Upper lobe of right lung (tissue), 1 donor: Measurements from ENCODE around the gene GABRG3. TPM values are rescaled to one million over a fixed set of nuclear protein-coding genes. Genes with fewer than 3 reads are reported as not detected.

Source experiments
- ATAC-seq: fragments of 200-7000 bp; cut with Tn5 transposase; one replicate; pipeline ENCODE4 v1.9.1; 2020; ENCODE audit warnings: mild to moderate bottlenecking, moderate library complexity
- DNase-seq: peaks from one replicate; pipeline ENCODE4 v3.0.0-alpha.2; 2020
- H3K27ac ChIP-seq: fragments of 200-600 bp; one replicate; pipeline ENCODE4 v1.8.0; 2022
- H3K27me3 ChIP-seq: fragments of 200-600 bp; one replicate; pipeline ENCODE4 v1.8.0; 2022; ENCODE audit warnings: mild to moderate bottlenecking
- H3K36me3 ChIP-seq: fragments of 200-600 bp; one replicate; pipeline ENCODE4 v1.8.0; 2022
- H3K4me1 ChIP-seq: fragments of 200-600 bp; one replicate; pipeline ENCODE4 v1.8.0; 2022
- H3K4me3 ChIP-seq: fragments of 200-600 bp; one replicate; pipeline ENCODE4 v1.8.0; 2022; ENCODE audit warnings: mild to moderate bottlenecking
- H3K9me3 ChIP-seq: fragments of 200-600 bp; one replicate; pipeline ENCODE4 v1.8.0; 2022
- intact Hi-C: fragments of 100-400 bp; cut with DNase I; formaldehyde crosslinking; loops from one replicate; pipeline ENCODE4 v1.11.0; 2022
- total RNA-seq: library from RNA; stranded (reverse); fragmentation: NEBNext Ultra II Directional; extraction: Animal tissue kit (Norgen Biotek cat#: 25700); gene quantifications from one replicate; pipeline ENCODE4 v1.2.1, GENCODE V29; 2021
- TF ChIP-seq, protein P1 (sequence below): fragments of 200-600 bp; IDR thresholded peaks from one replicate; pipeline ENCODE4 v1.8.0; 2022; ENCODE audit warnings: antibody characterized with exemption
- donor health status: DM: no; HTN: yes; CAD: no; lungs with severe emphysema.

The GABRG3 gene
- total RNA-seq, 1 donor from 2014 or later = not detected

DNA sequence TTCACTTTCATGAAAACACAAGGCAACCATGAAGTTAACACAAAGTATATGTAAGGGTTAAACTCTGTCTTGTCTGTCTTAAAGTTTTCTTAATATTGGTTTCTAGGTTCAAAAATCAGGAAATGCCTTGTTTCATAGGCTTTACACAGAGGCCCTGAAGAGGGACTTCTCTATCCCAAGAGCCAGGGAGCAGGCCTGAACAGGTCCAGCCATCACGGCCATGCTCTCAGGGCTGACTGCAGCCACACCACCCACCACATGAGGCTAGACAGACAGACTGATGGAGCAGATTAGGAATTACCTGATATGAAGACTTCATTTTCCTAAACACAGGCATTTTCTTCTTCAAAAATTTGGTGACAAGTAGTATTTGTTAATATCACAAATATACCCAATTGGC, 502.9 kb downstream of the GABRG3 start:
- TF ChIP-seq, protein P1, sequence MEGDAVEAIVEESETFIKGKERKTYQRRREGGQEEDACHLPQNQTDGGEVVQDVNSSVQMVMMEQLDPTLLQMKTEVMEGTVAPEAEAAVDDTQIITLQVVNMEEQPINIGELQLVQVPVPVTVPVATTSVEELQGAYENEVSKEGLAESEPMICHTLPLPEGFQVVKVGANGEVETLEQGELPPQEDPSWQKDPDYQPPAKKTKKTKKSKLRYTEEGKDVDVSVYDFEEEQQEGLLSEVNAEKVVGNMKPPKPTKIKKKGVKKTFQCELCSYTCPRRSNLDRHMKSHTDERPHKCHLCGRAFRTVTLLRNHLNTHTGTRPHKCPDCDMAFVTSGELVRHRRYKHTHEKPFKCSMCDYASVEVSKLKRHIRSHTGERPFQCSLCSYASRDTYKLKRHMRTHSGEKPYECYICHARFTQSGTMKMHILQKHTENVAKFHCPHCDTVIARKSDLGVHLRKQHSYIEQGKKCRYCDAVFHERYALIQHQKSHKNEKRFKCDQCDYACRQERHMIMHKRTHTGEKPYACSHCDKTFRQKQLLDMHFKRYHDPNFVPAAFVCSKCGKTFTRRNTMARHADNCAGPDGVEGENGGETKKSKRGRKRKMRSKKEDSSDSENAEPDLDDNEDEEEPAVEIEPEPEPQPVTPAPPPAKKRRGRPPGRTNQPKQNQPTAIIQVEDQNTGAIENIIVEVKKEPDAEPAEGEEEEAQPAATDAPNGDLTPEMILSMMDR = no peak
- no peak for ATAC-seq
- H3K27me3 ChIP-seq = no peaks in the 10 kb centered on the region

DNA sequence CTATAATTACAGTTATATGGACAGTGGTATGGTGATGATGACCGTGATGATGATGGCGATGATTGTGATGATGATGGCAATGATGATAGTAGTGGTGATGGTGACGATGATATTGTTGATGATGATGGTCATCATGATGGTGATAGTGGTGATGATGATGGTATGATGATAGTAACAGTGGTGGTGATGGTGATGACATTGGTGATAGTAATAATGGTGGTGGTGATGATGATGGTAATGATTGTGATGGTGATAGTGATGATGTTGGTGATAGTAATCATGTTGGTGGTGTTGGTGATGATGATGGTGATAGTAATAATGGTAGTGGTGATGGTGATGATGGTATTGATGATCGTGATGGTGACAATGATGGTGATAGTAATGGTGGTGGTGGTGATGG, 504.4 kb downstream of the GABRG3 start:
- intact Hi-C loops = no loop called here
- DNase-seq (no peak), ATAC-seq (no peak)
- no peaks in the 10 kb centered on the region for H3K9me3 ChIP-seq
- no peak overlapping the region for H3K4me3 ChIP-seq
- no peaks in the 10 kb centered on the region for H3K27me3 ChIP-seq
- TF ChIP-seq, protein P1 = no peak
- no peaks in the 10 kb centered on the region for H3K36me3 ChIP-seq
- H3K27ac ChIP-seq = no peak overlapping the region
- H3K4me1 ChIP-seq = no peaks in the 10 kb centered on the region

More for the DNA sequence above, 502.9 kb downstream of the GABRG3 start:
- no peaks in the 10 kb centered on the region for H3K36me3 ChIP-seq
- H3K4me1 ChIP-seq = no peaks in the 10 kb centered on the region
- DNase-seq = no peak
- H3K4me3 ChIP-seq = no peak overlapping the region
- intact Hi-C loops = no loop called here
- no peak overlapping the region for H3K27ac ChIP-seq
- no peaks in the 10 kb centered on the region for H3K9me3 ChIP-seq

DNA sequence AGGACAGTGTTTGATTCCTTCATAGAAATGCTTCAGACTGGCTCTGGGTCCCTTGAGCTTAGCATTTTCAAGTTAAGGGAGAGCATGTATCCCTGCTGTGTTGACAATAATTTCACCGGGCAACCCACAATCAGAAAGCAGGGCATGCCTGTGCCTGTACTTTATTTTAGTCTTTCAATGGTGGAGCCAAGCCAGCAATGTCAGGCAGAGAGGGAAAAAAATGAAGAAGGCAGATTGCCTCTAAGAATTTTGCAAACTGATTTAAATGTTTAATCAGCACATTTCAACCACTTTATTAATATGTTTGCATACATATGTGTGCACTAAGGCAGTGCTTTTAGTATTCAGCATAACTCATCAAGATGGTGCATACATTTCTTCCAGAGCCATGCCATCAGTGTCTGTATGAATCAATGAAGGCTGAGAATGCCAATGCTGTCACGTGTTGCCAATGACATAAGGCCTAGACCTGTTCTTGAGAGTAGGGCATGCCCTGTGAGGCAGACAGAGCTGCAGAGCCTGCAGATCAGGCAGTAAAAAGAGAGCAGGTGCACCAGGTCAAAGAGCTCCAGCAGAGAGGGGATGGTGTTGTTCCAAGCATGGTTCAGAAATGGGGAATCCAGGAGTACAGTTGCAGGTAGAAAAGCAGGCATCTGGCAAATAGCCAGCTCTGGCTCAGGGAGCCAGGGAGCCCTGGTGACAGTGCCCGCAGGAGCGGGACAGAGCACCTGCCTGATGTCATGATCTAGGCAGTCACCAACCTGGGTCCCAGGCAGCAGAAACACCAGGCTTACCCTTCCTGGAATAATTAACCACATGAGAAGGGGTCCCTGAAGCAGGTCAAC, 508.5 kb downstream of the GABRG3 start:
- no peaks in the 10 kb centered on the region for H3K4me1 ChIP-seq
- no peaks in the 10 kb centered on the region for H3K9me3 ChIP-seq
- intact Hi-C loops = no loop called here
- H3K4me3 ChIP-seq = no peak overlapping the region
- TF ChIP-seq, protein P1 = no peak
- no peaks in the 10 kb centered on the region for H3K36me3 ChIP-seq
- DNase-seq (no peak), ATAC-seq (no peak)
- no peaks in the 10 kb centered on the region for H3K27me3 ChIP-seq
- H3K27ac ChIP-seq = no peak overlapping the region

DNA sequence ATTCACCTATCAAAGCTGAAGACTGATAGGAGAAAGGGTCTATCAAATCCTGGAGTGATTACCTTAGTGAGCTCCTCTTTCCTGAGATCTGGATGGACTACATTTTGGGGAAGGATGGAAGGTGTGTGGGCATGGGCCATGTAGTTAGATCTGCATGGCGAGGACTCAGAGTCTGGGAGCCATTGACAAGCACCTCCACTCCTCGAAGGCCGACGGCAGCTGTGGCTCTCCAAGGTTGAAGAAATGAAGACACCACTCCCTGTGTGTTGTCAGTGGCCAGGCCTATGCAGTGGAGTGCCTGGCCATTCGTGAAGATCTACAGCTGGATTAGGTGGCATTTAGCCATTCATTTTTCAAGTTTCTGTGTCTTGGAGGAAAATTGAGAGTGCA, 509.2 kb downstream of the GABRG3 start:
- Histone ChIP-seq H3K27ac (no peak overlapping the region), H3K27me3 (no peaks in the 10 kb centered on the region), H3K9me3 (no peaks in the 10 kb centered on the region), H3K36me3 (no peaks in the 10 kb centered on the region), H3K4me3 (no peak overlapping the region), H3K4me1 (no peaks in the 10 kb centered on the region)
- TF ChIP-seq, protein P1 = no peak
- ATAC-seq = peak; percentile 22
- no peak for DNase-seq
- intact Hi-C loops = no loop called here

DNA sequence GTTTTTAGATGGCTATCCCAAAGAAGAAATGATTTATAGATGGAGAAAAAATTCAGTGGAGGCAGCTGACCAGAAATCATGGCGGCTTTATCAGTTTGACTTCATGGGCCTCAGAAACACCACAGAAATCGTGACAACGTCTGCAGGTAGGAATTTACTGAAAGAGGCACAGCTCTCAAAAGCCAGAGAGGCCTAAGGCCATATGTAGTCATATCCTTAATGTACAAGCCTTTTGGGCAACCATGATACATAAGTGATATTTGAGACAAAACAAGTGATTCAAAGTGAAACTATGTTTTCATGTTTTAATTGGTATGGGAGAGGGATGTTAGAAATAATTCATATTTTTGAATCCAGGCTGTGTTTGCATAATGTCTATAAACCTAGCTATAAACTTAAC, 509.7 kb downstream of the GABRG3 start:
- DNase-seq = no peak
- TF ChIP-seq, protein P1 = no peak
- Histone ChIP-seq H3K4me3 (no peak overlapping the region), H3K4me1 (no peaks in the 10 kb centered on the region), H3K27ac (no peak overlapping the region), H3K27me3 (no peaks in the 10 kb centered on the region), H3K36me3 (no peaks in the 10 kb centered on the region), H3K9me3 (no peaks in the 10 kb centered on the region)
- no peak for ATAC-seq
- intact Hi-C loops = no loop called here
